Coronary artery (tissue), 2 donors: Measurements from ENCODE around the gene TMEM87B.

Experiments
- DNase-seq: peaks from one replicate; pipeline ENCODE4 v3.0.0-alpha.2; 2017; ENCODE audit warnings: low spot score
- H3K27ac ChIP-seq, 2 donors: fragments of 200-600 bp; sonication (generic); one replicate each; pipeline ENCODE4 v1.5.1; 2016 to 2019
- H3K4me3 ChIP-seq: fragments of 200-600 bp; sonication (generic); 2 replicates; pipeline ENCODE4 v1.5.1; 2016; ENCODE audit warnings: mild to moderate bottlenecking, moderate library complexity
- TF ChIP-seq, protein P1 (sequence below): fragments of 200-600 bp; sonication (generic); IDR thresholded peaks from one replicate; pipeline ENCODE4 v1.5.1; 2019; ENCODE audit warnings: antibody characterized with exemption

TMEM87B gene

DNA sequence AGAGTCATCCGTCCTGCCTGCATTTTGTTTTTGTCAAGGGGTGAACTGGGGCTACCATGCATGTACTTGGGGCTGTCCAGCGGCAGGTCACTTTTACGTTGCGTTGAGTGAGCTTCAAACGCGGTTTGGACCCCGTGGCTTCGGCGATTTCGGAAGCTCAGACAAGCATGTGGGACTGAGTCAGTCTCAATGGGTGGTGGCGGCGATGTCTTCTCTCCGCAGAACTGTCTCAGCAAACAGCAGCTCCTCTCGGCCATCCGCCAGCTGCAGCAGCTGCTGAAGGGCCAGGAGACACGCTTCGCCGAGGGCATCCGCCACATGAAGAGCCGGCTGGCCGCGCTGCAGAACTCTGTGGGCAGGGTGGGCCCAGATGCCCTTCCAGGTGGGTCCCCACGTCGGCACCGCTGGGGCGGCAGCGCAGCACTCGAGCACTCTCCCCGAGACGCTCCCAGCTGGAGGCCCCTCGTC is 104.4 kb downstream of the TMEM87B start:
- Histone ChIP-seq H3K27ac (no peak overlapping the region), H3K4me3 (no peak overlapping the region)
- TF ChIP-seq, protein P1, sequence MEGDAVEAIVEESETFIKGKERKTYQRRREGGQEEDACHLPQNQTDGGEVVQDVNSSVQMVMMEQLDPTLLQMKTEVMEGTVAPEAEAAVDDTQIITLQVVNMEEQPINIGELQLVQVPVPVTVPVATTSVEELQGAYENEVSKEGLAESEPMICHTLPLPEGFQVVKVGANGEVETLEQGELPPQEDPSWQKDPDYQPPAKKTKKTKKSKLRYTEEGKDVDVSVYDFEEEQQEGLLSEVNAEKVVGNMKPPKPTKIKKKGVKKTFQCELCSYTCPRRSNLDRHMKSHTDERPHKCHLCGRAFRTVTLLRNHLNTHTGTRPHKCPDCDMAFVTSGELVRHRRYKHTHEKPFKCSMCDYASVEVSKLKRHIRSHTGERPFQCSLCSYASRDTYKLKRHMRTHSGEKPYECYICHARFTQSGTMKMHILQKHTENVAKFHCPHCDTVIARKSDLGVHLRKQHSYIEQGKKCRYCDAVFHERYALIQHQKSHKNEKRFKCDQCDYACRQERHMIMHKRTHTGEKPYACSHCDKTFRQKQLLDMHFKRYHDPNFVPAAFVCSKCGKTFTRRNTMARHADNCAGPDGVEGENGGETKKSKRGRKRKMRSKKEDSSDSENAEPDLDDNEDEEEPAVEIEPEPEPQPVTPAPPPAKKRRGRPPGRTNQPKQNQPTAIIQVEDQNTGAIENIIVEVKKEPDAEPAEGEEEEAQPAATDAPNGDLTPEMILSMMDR = no peak
- DNase-seq = peak; percentile 33

DNA sequence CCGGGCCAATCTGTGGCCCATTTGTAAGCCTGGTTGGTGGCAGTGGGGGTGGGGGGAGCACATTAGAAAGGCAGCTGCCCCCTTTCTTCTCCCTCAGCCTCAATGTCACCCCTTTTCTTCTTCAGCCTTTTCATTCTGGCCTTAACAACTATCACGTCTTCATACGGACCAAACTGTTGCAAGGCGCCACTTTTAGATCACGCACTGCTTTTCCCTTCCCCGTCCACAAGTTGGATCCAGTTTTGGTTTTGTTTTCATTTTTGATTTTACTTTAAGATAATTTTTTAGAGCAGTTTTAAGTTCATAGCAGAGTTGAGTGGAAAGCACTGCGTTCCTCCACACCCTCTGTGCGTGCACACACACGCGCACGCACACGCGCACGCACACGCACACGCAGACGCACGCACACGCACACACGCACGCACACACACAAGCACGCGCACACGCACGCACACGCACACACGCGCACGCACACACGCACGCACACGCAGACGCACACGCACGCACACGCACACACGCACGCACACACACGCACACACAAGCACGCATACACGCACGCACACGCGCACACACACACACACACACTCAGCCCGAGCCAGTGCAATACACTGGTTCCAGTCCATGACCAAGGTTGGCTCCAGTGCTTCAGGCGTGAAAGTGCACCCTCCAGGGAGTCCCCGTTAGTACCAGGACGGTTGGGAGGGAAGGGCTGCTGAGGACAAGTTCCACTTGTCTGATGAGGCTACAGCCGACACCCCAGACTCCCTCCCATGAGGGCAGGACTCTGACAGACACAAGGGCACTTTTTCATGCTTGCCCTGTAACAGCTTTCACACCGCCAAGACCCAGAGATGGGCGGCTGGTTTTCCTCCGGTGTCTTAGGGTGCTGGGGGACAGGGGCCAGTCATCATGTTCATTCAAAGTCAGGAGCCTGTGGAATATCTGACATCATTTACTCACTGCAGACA is 105.5 kb downstream of the TMEM87B start:
- Histone ChIP-seq H3K4me3 (no peak overlapping the region), H3K27ac (no peak overlapping the region)
- TF ChIP-seq, protein P1 = no peak
- peak; percentile 24 for DNase-seq

DNA sequence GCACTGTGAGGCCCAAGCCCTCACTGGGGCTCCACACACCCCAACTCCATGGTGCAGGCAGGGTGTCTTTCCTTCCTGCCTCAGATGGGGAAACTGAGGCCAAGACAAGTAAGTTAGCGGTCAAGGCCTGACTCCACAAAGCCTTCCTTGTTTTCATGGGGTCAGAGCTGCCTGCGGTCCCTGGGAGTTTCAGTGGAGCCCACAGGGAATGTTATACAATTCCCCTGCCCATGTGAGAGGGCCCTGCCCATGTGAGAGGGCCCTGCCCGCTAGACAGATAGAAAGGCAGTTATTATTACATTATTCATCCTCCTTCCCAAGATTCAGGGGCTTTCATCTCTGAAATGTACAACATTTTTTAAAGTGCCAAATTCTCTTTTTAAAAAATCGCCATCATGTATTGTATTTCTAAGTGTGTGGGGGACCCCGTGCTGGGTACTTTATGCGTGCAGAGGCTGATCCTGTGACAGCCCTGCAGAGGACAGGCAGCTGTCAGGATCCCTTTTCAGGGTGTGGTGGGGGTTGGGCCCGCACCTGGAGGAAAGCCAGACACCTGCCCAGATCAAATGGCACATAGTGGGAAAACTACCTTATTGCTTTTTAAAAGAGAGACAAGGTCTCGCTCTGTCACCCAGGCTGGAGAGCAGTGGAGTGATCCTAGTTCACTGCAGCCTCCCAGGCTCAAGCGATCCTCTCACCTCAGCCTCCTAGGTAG is 106.5 kb downstream of the TMEM87B start:
- Histone ChIP-seq H3K27ac (no peak overlapping the region), H3K4me3 (no peak overlapping the region)
- peak; percentile 43 for DNase-seq
- TF ChIP-seq, protein P1 = no peak

DNA sequence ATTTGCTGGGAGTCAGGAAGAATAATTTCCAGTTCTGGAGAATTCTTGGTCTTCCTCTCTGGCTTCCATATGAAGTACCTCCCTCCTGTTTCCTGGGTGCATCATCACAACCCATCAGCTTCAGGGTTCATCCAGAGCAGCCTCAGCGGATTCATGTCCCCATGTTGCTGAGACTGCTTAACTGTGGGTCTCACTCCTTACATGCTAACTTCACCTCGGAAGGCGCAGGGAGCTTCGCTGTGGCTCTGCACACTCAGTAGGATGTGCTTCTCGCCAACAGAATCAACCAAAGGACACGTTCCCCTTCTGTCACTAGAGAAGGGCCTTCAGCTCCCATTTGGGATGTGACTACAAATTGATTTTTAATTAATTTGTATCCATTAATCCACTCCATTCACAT is 107.3 kb downstream of the TMEM87B start:
- no peak overlapping the region for H3K27ac ChIP-seq
- H3K4me3 ChIP-seq = no peak overlapping the region
- TF ChIP-seq, protein P1 = no peak
- DNase-seq = peak; percentile 26

DNA sequence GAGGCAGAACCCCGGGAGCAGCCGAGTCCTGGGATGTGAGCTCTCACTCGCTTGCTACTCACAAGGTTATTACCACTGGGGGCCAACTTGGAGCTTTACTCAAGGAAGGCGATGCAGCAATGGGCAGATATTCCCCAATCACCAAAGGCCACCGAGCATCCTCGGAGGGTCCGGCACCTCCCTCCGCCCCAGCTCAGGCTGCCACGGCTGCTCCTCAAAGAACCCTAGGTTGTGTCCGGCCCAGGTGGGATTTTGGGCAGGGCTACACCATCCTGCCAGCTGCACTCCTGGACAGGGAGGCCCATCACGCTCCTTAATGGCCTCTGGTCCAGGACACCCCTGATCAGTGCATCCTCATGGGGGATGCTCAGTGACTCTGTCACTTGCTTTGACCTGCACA is 107.9 kb downstream of the TMEM87B start:
- TF ChIP-seq, protein P1 = no peak
- Histone ChIP-seq H3K4me3 (no peak overlapping the region), H3K27ac (no peak overlapping the region)
- DNase-seq = peak; percentile 21

DNA sequence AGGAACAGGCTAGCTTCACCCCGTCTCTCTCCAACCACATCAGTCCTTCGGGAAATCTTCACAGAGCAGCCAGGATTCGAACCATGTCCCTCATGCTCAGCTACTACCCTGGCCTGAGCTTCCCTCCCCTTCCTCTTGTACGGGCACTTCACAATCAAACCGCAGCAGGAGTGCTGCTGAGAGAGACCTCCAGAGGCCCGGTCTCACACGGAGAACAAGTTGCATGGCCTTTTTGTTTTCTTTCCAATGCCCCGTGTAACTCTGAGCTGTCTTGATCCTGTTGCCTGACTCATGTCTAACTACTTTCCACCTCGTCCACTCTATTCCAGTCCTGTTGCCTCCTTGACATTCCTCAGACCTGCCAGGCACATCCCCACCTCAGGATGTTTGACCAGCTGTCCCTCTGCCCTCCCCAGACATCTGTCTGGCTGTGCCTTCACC is 108.5 kb downstream of the TMEM87B start:
- Histone ChIP-seq H3K27ac (no peak overlapping the region), H3K4me3 (no peak overlapping the region)
- TF ChIP-seq, protein P1 = no peak
- peak; percentile 58 for DNase-seq
